K562 treated with DMSO at 1 percent for 24 hours (cell line): ENCODE measurements around the gene ZNF480. TPM values are rescaled to one million over a fixed set of nuclear protein-coding genes. Genes with fewer than 3 reads are reported as not detected.

Source experiments
- total RNA-seq: library from RNA; unstranded; fragments of 300-600 nt; gene quantifications from 2 replicates; pipeline ENCODE4 v1.2.3, GENCODE V29; 2022; ENCODE audit warnings: low read depth; ENCODE audit not compliant: insufficient read depth

Gene ZNF480
- 2.6 and 6.0 TPM in 2 replicates for total RNA-seq

DNA sequence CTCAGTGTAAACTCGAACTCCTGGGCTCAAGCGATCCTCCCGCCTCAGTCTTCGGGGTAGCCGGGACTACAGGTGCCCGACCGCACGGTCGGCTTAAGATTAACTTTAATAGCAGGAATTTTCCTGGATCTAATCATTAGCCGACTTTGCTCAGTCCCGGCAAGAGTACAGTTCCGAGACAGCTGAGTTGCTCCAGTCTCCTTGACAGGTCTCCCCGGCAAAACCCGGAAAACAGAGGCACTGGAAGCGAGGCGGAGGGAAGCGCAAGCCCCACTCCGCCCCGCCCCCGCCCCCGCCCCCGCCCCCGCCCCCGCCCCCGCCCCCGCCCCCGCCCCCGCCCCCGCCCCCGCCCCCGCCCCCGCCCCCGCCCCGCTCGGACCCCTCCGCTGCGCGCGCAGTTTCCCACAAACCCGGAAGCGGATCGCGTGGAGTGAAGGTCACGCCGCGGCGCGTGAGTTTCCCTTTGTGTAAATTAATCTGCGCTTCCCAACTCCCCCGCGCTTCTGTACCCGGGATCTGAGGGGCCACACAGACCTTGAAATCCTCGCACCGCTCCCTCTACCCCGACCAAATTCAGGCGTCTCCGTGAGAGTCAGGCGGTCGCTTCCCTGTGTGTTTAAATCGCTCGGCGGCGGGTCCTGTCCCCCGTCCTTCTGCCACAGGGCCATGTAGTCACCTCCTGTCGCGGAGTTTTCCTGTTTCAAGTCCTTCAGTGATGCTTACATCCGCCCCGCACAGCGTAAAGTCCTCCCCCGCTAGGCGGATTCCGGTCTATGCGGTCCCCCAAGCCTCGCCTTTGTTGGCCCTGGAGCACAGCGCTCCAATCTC, at the start of gene ZNF480:
Gene ZNF480 (plus strand): TSS at position 397 of the 828 bp plus-strand sequence. CDS start 3,244 bp downstream, outside the sequence.

DNA sequence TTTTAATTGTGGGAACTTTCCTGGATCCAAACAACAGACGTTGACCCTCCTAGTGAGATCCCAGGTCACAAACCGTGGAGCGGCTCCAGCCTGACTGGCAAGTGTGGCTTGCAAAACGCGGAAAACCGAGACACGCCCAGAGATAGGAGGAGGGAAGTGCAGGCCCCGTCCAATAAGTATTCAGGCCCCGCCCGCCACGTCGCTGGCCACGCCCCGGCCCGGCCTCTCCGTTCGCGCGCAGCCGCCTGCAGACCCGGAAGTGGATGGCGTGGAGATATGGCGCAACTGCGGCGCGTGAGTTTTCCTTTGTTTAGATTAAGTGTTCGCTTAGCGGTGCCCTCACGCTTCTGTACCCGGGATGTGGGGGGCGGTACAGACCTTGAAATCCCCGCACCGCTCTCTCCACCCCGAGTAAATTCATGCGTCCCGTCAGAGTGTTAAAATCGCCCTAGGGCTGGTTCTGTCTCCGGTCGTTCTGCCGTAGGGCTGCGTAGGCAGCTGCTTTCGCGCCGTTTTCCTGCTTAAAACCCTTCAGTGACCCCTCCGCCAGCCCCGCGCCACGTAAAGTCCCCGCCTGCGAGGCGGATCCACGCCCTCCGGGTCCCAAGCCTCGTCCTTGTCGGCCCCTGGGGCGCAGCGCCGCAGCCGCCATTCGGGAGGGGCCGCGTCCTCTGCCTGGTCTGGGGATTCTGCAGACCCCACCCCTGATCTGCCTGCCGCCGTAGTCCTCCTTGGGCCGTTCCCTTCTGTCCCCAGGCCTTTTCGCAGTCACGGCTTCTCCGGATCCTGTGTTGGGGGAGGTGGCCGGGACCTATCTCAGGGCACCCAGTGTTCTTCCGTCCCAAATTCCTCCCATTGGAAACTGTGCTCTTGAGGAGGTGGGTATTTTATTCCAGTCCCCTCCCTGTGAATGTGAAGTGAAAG, 27.4 kb upstream of the ZNF480 start, which contains the start of gene ZNF766:
Gene ZNF766 (plus strand): TSS at position 250 of the 924 bp plus-strand sequence. CDS start 27 bp downstream, at position 277.

DNA sequence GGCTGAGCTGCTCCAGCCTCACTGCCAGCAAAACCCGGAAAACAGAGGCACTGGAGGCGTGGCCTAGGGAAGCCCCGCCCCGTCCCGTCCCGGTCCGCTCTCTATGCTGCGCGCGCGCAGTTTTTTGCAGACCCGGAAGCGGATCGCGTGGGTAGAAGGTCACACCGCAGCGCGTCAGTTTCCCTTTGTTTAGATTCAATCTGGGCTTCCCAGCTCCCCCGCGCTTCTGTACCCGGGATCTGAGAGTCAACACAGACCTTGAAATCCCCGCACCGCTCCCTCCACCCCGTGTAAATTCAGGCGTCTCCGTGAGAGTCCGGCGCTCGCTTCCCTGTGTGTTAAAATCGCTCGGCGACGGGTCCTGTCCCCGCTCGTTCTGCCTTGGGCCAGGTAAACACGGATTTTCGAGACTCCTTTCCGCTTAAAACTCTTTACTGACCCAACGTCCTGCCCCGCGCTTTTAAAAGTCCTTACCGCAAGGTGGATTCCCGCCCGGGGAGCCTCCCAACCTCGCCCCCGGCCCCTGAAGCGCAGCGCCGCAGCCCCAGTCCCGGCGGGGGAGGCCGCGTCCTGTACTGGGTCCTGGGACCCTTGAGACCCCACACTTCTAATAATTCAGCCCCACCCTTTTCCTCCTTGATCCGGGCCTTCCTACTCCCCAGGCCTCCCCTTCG, 39.3 kb downstream of the ZNF480 start, which contains the start of gene ZNF610:
Gene ZNF610 (plus strand): TSS at position 127 of the 674 bp plus-strand sequence. CDS start 12,930 bp downstream, outside the sequence.

DNA sequence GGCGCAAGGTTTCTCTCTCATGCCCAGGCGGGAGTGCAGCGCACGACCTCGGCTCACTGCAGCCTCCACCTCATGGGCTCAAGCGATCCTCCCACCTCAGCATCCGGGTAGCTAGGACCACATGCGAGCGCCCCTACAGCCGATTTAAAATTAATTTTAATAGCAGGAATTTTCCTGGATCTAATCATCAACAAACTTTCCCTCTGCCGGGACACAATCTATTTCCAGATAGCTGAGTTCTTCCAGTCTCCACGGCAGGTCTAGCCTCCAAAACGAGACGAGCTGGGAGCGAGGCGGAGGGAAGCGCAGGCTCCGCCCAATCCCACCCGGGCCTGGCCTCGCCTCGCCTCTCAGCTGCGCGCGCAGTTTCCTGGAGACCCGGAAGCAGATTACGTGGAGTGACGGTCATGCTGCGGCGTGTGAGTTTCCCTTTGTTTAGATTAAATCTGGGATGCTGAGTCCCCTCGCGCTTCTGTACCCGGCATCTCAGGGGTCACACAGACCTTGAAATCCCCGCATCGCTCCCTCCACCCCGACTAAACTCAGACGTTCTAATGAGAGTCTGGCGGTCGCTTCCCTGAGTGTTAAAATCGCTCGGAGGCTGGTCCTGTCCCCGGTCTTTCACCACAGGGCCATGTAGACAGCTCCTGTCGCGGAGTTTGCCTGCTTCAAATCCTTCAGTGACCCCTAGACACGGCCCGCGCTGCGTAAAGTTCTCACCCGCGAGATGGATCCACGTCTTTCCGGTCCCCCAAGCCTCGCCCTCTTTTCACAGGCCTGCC, 72.8 kb downstream of the ZNF480 start, which contains the start of gene ZNF880:
Gene ZNF880 (plus strand): TSS at position 365 of the 782 bp plus-strand sequence. CDS start 43 bp downstream, at position 408.

Other genes starting within 250 kb of the ZNF480 start
- 1.7 and 2.7 TPM in 2 replicates for gene ZNF432, start 248.3 kb upstream of the ZNF480 start, total RNA-seq
- gene ZNF841, start 201.4 kb upstream of the ZNF480 start, total RNA-seq: 3.5 and 4.8 TPM in 2 replicates
- gene ZNF616, start 157.2 kb upstream of the ZNF480 start, total RNA-seq: 5.3 and 5.9 TPM in 2 replicates
- 0.54 and 0.94 TPM in 2 replicates for gene ZNF836, start 125.5 kb upstream of the ZNF480 start, total RNA-seq
- gene PPP2R1A, start 107.1 kb upstream of the ZNF480 start, total RNA-seq: 143 and 145 TPM in 2 replicates
- 2.9 and 4.0 TPM in 2 replicates for gene ZNF766, start 27.6 kb upstream of the ZNF480 start, total RNA-seq
- not detected in 2 replicates for gene ZNF610, start 39.1 kb downstream of the ZNF480 start, total RNA-seq
- gene ZNF880, start 72.8 kb downstream of the ZNF480 start, total RNA-seq: not detected in 2 replicates
- gene ZNF528, start 100.7 kb downstream of the ZNF480 start, total RNA-seq: 0.82 and 0.93 TPM in 2 replicates
- 0.50 TPM in 1 of 2 replicates, not detected in the other for gene ZNF534, start 132.0 kb downstream of the ZNF480 start, total RNA-seq
- gene ZNF578, start 156.4 kb downstream of the ZNF480 start, total RNA-seq: not detected in 2 replicates
- 1.3 and 1.6 TPM in 2 replicates for gene ZNF808, start 230.5 kb downstream of the ZNF480 start, total RNA-seq